Lower leg skin (tissue), 3 donors: ENCODE results near the gene OR6K6.

Source experiments
- POLR2A ChIP-seq, 2 donors: fragments of 450-650 bp; IDR thresholded peaks; one replicate each; pipeline ENCODE4 v1.6.1; 2016 to 2017; ENCODE audit warnings: antibody characterized with exemption in 2 of 2, mild to moderate bottlenecking in 1 of 2, moderate library complexity in 1 of 2
- TF ChIP-seq, protein P1 (sequence below), 3 donors: fragments of 450-650 bp; IDR thresholded peaks; one replicate each; pipeline ENCODE4 v1.5.1; 2016; ENCODE audit warnings: antibody characterized with exemption in 3 of 3, mild to moderate bottlenecking in 3 of 3, moderate library complexity in 2 of 3

DNA sequence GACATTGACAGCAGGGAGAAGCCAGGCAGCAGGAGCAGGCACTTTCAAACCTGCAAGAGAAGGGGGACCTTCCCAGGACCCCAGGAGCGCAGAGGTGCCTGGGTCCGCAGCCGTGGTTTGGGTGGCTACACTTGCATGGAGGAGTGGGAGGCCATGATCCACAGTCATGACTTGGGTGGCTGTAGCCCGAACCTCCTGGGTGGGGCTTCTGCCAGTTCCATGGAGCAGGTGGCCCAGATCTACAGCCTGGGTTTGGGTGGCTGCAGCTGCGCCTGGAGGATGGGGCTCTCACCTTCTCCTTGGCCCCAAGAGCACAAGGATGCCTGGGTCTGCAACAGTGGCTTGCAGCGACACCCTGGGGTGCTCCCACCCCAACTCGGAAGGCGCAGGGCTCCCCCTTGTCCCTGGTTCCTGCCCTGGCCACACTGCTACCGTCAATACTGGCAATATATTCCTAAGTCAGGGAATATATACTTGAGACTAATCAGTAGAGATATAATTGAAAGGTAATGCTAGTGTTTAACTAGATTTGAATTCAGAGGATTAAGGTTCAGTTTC is 2.3 kb upstream of the OR6K6 start:
- TF ChIP-seq, protein P1, sequence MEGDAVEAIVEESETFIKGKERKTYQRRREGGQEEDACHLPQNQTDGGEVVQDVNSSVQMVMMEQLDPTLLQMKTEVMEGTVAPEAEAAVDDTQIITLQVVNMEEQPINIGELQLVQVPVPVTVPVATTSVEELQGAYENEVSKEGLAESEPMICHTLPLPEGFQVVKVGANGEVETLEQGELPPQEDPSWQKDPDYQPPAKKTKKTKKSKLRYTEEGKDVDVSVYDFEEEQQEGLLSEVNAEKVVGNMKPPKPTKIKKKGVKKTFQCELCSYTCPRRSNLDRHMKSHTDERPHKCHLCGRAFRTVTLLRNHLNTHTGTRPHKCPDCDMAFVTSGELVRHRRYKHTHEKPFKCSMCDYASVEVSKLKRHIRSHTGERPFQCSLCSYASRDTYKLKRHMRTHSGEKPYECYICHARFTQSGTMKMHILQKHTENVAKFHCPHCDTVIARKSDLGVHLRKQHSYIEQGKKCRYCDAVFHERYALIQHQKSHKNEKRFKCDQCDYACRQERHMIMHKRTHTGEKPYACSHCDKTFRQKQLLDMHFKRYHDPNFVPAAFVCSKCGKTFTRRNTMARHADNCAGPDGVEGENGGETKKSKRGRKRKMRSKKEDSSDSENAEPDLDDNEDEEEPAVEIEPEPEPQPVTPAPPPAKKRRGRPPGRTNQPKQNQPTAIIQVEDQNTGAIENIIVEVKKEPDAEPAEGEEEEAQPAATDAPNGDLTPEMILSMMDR (IDR thresholded peaks at IDR 0.05): no peak
- no peak for TF ChIP-seq POLR2A (IDR thresholded peaks at IDR 0.05)
